ENCODE results near the gene CYP2B6.
"Not testable (repeated sequence)": the region's sequence is repeated elsewhere in the genome, so short reads cannot be mapped to it uniquely, and the experiment has no call there.

Gene CYP2B6

GRCh38 chr19:41030651-41031050, 39.6 kb downstream of the CYP2B6 start:
- DNase-seq (ENCODE audit: low read depth, low spot score): no peak

GRCh38 chr19:41031916-41032315, 40.8 kb downstream of the CYP2B6 start:
- no peak for DNase-seq (ENCODE audit: low read depth, low spot score)

GRCh38 chr19:41033324-41033723, 42.2 kb downstream of the CYP2B6 start:
- DNase-seq (ENCODE audit: low read depth, low spot score): not testable (repeated sequence)

- no peak for DNase-seq (ENCODE audit: low read depth, low spot score)
These were observed 48.7 kb downstream of the CYP2B6 start for GRCh38 chr19:41039806-41040205.

- not testable (repeated sequence) for DNase-seq (ENCODE audit: low read depth, low spot score)
These were observed 54.0 kb downstream of the CYP2B6 start for GRCh38 chr19:41045095-41045494.

DNA sequence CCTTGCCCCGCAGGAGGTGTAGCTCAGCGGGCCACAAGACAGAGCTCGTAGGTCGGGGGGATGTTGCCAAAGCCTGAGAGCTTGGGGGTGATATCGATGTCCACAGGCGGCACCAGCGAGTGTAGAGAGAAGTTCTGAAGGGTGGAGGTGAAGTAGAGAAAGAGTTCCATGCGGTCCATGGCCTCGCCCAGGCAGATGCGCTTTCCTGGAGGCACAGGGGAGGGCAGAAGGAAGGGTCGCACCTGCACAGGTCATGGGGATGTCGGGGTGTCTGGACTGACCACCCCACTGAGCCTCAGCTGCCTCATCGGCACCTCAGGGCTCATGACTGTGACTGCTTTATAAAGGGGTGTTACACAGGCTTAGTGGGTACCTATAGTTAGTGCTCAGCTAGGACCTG, 59.3 kb downstream of the CYP2B6 start:
- no peak for DNase-seq (ENCODE audit: low read depth, low spot score)

GRCh38 chr19:41052162-41052561, 61.1 kb downstream of the CYP2B6 start:
- not testable (repeated sequence) for DNase-seq (ENCODE audit: low read depth, low spot score)

GRCh38 chr19:41053331-41053730, 62.2 kb downstream of the CYP2B6 start:
- not testable (repeated sequence) for DNase-seq (ENCODE audit: low read depth, low spot score)

DNA sequence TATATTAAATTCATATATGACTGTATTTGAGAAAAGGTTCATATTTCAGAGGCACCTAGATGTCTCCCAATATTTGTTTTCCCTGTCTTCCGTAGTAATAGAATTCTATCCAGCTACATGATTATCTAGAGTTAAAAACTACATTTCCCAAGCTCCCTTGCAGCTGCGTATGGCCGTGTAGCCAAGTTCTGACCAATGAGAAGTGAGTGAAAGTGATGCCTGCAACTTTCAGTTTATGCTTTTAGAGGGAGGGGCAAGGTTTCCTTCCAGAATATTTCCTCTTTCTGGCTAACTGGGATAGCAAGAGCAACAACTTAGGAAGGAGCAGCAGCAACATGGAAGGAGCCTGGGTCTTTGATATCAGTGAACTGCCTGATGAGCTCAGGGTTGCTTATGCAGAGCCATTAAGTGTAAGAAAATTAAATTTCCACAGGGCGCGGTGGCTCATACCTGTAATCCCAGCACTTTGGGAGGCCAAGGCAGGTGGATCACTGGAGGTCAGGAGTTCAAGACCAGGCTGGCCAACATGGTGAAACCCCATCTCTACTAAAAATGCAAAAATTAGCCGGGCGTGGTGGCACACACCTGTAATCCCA, 74.0 kb downstream of the CYP2B6 start:
- DNase-seq (ENCODE audit: low read depth, low spot score): no peak
